GM12892 (cell line): ENCODE measurements around the gene AGGF1.

Experiments
- POLR2A ChIP-seq: IDR thresholded peaks from 2 replicates; pipeline ENCODE4 v1.6.1; 2011; ENCODE audit warnings: low read depth, low read length, control low read depth
- POLR2AphosphoS5 ChIP-seq: IDR thresholded peaks from 2 replicates; pipeline ENCODE4 v1.6.1; 2011; ENCODE audit warnings: low read depth, low read length, control low read depth
- TAF1 ChIP-seq: IDR thresholded peaks from 2 replicates; pipeline ENCODE4 v1.6.1; 2011; ENCODE audit warnings: low read depth, mild to moderate bottlenecking, control low read depth, low read length, borderline replicate concordance

- TF ChIP-seq POLR2A, result no peak
- no peak for TF ChIP-seq POLR2AphosphoS5
- no peak for TF ChIP-seq TAF1
Measured at GRCh38 chr5:77015938-77016569, 14.2 kb upstream of the AGGF1 start.
